MCF 10A (cell line): Measurements from ENCODE around the gene KCNIP2. TPM values are rescaled to one million over a fixed set of nuclear protein-coding genes. Genes with fewer than 3 reads are reported as not detected.
A peak's percentile ranks its signal among the peaks of the same experiment; 100 is the strongest.

ENCODE experiments used
- BruUV-seq: library from RNA; stranded (reverse); fragments of 400-500 nt; replicated peaks from 2 replicates; lab custom pipeline; 2021; lab: Mats Ljungman, UMichigan
- CTCF ChIA-PET: fragments of 300-600 bp; sonication (Branson Sonifier 250); formaldehyde crosslinking; extraction: SDS; loops from one replicate; lab custom pipeline; 2021; ENCODE audit warnings: antibody characterized with exemption, inconsistent platforms; lab: Yijun Ruan, JAX
- POLR2A ChIA-PET: fragments of 300-600, 350-650 bp; sonication (Branson Sonifier 250); formaldehyde crosslinking; extraction: SDS; loops from one replicate; lab custom pipeline; 2020; ENCODE audit warnings: antibody characterized with exemption, inconsistent platforms; lab: Yijun Ruan, JAX
- DNase-seq: peaks from one replicate; pipeline ENCODE4 v3.0.0-alpha.2; 2018; ENCODE audit not compliant: unreplicated experiment
- H3K27ac Mint-ChIP-seq: one replicate; pipeline ENCODE4 v1.8.0; 2022; ENCODE audit warnings: mild to moderate bottlenecking, low read depth, mixed read lengths; ENCODE audit not compliant: unreplicated experiment
- H3K27me3 Mint-ChIP-seq: one replicate; pipeline ENCODE4 v1.8.0; 2022; ENCODE audit warnings: mixed read lengths; ENCODE audit not compliant: insufficient read depth, unreplicated experiment
- H3K36me3 Mint-ChIP-seq: one replicate; pipeline ENCODE4 v1.8.0; 2022; ENCODE audit warnings: mild to moderate bottlenecking, moderate library complexity, mixed read lengths; ENCODE audit not compliant: insufficient read depth, unreplicated experiment
- H3K4me1 Mint-ChIP-seq: one replicate; pipeline ENCODE4 v1.8.0; 2022; ENCODE audit warnings: mixed read lengths; ENCODE audit not compliant: insufficient read depth, unreplicated experiment
- H3K4me3 Mint-ChIP-seq: one replicate; pipeline ENCODE4 v1.8.0; 2022; ENCODE audit warnings: mild to moderate bottlenecking, moderate library complexity, mixed read lengths; ENCODE audit not compliant: unreplicated experiment
- H3K9me3 Mint-ChIP-seq: one replicate; pipeline ENCODE4 v1.8.0; 2022; ENCODE audit warnings: mixed read lengths; ENCODE audit not compliant: unreplicated experiment
- intact Hi-C: fragments of 100-400 bp; cut with micrococcal nuclease; formaldehyde crosslinking; loops from 2 replicates; pipeline ENCODE4 v1.14.1; 2022
- total RNA-seq: library from RNA; stranded (reverse); gene quantifications from 2 replicates; pipeline ENCODE4 v1.2.3, GENCODE V29; 2022
- TF ChIP-seq, protein P1 (sequence below): fragments of 200-600 bp; IDR thresholded peaks from one replicate; pipeline ENCODE4 v1.8.0; 2022; ENCODE audit warnings: antibody characterized with exemption, mild to moderate bottlenecking; ENCODE audit not compliant: unreplicated experiment

The KCNIP2 gene
- total RNA-seq, 1 experiment from 2014 or later: 2.1 TPM

DNA sequence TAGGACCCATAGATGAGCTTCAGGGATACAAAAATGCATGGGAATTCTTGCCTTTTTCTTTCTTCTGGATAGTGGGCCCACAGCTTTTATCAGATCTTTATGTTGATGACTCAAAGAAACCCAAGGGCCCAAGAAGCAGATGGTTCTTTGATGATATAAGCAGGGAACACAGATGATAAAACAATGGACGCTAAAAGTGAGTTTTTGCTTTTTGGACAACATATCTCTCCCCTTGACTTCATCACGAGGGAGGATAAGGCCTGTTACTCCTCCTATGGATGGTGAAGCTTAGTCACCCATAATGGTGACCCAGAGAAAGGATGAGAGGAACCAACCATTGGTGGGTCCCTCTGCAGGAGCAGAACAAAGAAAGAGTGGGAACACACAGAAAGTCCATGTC, 18.9 kb downstream of the KCNIP2 start:
- intact Hi-C loops: no loop called here
- DNase-seq: no peak
- ChIA-PET CTCF (interaction anchor here (0.5 to 0.6 kb wide), 2 partner anchors 37 to 148 kb away, joined by 3 to 4 read pairs; no protein-coding TSS in a partner anchor), POLR2A (no interaction called here)
- Mint-ChIP-seq H3K4me3 (no peak overlapping the region), H3K27ac (no peak overlapping the region), H3K36me3 (peaks cover 17% of the 10 kb centered on the region), H3K27me3 (no peaks in the 10 kb centered on the region), H3K9me3 (no peaks in the 10 kb centered on the region), H3K4me1 (no peaks in the 10 kb centered on the region)
- no TSS peak for BruUV-seq
- TF ChIP-seq, protein P1, sequence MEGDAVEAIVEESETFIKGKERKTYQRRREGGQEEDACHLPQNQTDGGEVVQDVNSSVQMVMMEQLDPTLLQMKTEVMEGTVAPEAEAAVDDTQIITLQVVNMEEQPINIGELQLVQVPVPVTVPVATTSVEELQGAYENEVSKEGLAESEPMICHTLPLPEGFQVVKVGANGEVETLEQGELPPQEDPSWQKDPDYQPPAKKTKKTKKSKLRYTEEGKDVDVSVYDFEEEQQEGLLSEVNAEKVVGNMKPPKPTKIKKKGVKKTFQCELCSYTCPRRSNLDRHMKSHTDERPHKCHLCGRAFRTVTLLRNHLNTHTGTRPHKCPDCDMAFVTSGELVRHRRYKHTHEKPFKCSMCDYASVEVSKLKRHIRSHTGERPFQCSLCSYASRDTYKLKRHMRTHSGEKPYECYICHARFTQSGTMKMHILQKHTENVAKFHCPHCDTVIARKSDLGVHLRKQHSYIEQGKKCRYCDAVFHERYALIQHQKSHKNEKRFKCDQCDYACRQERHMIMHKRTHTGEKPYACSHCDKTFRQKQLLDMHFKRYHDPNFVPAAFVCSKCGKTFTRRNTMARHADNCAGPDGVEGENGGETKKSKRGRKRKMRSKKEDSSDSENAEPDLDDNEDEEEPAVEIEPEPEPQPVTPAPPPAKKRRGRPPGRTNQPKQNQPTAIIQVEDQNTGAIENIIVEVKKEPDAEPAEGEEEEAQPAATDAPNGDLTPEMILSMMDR: no peak

DNA sequence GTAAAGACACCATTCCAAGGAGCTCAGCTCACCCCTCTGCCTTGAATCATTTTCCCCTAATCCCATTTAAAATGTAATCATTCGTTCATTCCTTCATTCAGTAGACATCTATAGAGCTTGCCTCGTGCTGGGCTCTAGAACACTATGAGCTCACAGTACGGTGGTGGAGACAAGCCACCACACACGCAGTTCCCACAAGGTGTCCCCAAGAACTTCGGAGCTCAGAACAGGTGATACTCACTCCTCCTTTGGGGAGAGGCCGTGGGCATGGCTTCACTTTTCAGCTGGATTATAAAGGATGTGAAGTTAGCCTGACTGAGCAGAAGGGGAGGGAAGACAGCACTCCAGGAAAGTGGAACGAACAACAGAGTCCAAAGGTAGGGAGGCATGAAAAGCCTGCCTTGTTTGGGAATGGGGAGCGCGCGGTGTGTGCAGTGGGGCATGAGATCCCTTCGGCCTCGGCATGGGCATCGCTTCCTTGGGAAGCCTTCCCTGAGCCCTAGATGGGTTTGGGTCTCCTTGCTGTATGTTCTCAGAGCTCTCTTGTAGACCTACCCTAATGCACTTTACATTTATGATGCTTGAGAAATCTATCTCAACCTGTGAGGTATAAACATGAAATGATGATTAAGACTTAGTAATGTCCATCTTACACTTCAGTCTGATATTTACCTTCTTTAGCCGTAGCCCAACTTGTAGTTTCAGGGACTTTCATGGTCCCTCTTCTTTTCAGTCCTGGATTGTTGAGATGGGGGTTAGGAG, 24.5 kb downstream of the KCNIP2 start:
- H3K4me3 Mint-ChIP-seq: peak overlapping the region; percentile 84
- intact Hi-C loops: loop anchor here (1.0 kb wide), 1 partner anchor 246 kb away; the partner anchor contains the start of gene HPS6
- TF ChIP-seq, protein P1: no peak
- H3K27me3 Mint-ChIP-seq: no peaks in the 10 kb centered on the region
- no peak for DNase-seq
- H3K4me1 Mint-ChIP-seq: peaks cover 11% of the 10 kb centered on the region
- peak overlapping the region; percentile 89 for H3K27ac Mint-ChIP-seq
- BruUV-seq: TSS peak; percentile 71
- ChIA-PET CTCF (interaction anchor here (0.6 to 3.1 kb wide), 8 partner anchors 8 to 295 kb away, joined by 3 to 16 read pairs (median 4); no protein-coding TSS in a partner anchor), POLR2A (interaction anchor here (0.5 to 4.7 kb wide), 42 partner anchors 9 to 895 kb away, joined by 3 to 56 read pairs (median 4); partner anchors contain the start of genes ARL3, ARMH3, CUEDC2 and DPCD)
- peaks cover 15% of the 10 kb centered on the region for H3K36me3 Mint-ChIP-seq
- H3K9me3 Mint-ChIP-seq: no peaks in the 10 kb centered on the region

DNA sequence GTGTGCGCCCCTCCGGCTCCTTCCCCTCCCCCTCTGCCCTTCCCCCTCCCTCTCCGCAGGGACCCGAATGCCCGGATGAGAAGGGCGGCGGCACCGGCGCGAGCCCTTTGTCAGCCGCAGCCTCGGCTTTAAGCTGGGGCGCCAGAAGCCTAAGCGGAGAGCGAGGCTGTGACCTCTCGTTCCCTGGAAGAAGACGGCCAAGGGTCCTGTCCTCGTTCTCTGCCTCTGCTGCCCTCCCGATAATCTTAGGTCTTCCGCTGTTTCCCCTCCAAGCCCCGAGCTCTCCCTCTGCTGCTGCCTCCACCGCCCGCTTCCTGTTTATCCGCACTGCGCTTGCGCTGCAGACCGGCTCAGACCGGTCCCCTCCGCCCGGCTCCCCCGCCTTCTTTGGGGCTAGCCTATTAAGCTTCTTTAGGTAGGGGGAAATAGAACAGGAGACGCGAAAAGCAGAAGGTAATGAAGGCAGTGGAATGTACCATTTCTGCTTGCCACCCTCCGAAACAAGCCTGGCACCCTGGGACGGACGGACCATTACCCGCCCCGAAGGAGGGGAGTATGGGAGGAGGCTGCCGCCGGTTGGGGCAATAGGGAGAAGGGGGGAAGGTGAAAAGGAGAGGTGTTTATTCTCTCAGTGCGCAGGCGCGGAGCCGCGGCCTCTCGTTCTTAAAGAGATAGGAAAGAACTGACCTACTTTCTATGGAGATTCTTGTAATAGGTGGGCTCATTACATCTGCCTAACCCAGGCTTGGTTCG, 25.3 kb downstream of the KCNIP2 start, which contains the start of gene OGA:
TSS of gene OGA (minus strand) at position 326 of the 753 bp plus-strand sequence. CDS start 422 bp downstream, outside the sequence.
- H3K4me1 Mint-ChIP-seq: peaks cover 16% of the 10 kb centered on the region
- H3K36me3 Mint-ChIP-seq: peaks cover 15% of the 10 kb centered on the region
- no TSS peak for BruUV-seq
- H3K27ac Mint-ChIP-seq: peak within 1 kb of the TSS; percentile 89
- intact Hi-C loops: loop anchor here (1.0 kb wide), 1 partner anchor 247 kb away; the partner anchor contains the start of gene HPS6
- ChIA-PET POLR2A (interaction anchor here (0.5 to 4.7 kb wide), 50 partner anchors 9 to 1578 kb away, joined by 3 to 56 read pairs (median 4); partner anchors contain the start of genes ARL3, ARMH3, ATP5MK and CUEDC2), CTCF (interaction anchor here (0.6 to 3.1 kb wide), 7 partner anchors 9 to 296 kb away, joined by 3 to 16 read pairs (median 3); no protein-coding TSS in a partner anchor)
- no peaks in the 10 kb centered on the region for H3K27me3 Mint-ChIP-seq
- no peaks in the 10 kb centered on the region for H3K9me3 Mint-ChIP-seq
- peak; percentile 99 for DNase-seq
- peak within 1 kb of the TSS; percentile 84 for H3K4me3 Mint-ChIP-seq
- TF ChIP-seq, protein P1: no peak
